CD4-positive, alpha-beta memory T cell (primary cell): ENCODE results near the gene PPP2R5B. TPM values are rescaled to one million over a fixed set of nuclear protein-coding genes. Genes with fewer than 3 reads are reported as not detected.

ENCODE experiments used
- CTCF ChIA-PET: fragments of 350-600 bp; sonication (Branson Sonifier 250); formaldehyde crosslinking; loops from one replicate; lab custom pipeline; 2021; ENCODE audit warnings: inconsistent platforms; ENCODE audit not compliant: partially characterized antibody; lab: Charles Lee
- POLR2A ChIA-PET: fragments of 350-600 bp; sonication (Branson Sonifier 250); formaldehyde crosslinking; loops from one replicate; lab custom pipeline; 2021; ENCODE audit not compliant: partially characterized antibody; lab: Charles Lee
- DNase-seq, 5 donors: peaks; one replicate each; pipeline versions ENCODE4 v3.0.0 to v3.0.0-alpha.2; 2020 to 2022; ENCODE audit warnings: mixed read lengths in 1 of 5
- H3K27ac ChIP-seq: one replicate; pipeline ENCODE4 v1.7.0; 2013; ENCODE audit warnings: low read depth, low read length
- H3K27me3 ChIP-seq: 2 replicates; pipeline ENCODE4 v1.7.0; 2013; ENCODE audit warnings: mild to moderate bottlenecking, low read length, moderate library complexity; ENCODE audit not compliant: insufficient read depth
- H3K36me3 ChIP-seq: 2 replicates; pipeline ENCODE4 v1.7.0; 2013; ENCODE audit warnings: mild to moderate bottlenecking, low read length, moderate library complexity; ENCODE audit not compliant: insufficient read depth
- H3K4me1 ChIP-seq: 2 replicates; pipeline ENCODE4 v1.7.0; 2013; ENCODE audit warnings: mild to moderate bottlenecking, low read length, moderate library complexity; ENCODE audit not compliant: insufficient read depth
- H3K4me3 ChIP-seq, 2 donors: one replicate each; pipeline ENCODE4 v1.7.0; 2013; ENCODE audit warnings: low read length in 2 of 2, mild to moderate bottlenecking in 1 of 2
- H3K9me3 ChIP-seq, 2 donors: one replicate each; pipeline ENCODE4 v1.7.0; 2013; ENCODE audit warnings: low read length in 2 of 2, control low read depth in 1 of 2; ENCODE audit not compliant: control insufficient read depth in 1 of 2
- H3K27ac Mint-ChIP-seq, 7 donors: one replicate each; pipeline ENCODE4 v1.8.0; 2020 to 2021; ENCODE audit warnings: mixed read lengths in 7 of 7, mild to moderate bottlenecking in 6 of 7, inconsistent platforms in 3 of 7, moderate library complexity in 3 of 7
- H3K27me3 Mint-ChIP-seq, 2 donors: one replicate each; pipeline ENCODE4 v1.8.0; 2020 to 2021; ENCODE audit warnings: mixed read lengths in 2 of 2
- H3K36me3 Mint-ChIP-seq, 2 donors: one replicate each; pipeline ENCODE4 v1.8.0; 2020 to 2021; ENCODE audit warnings: mixed read lengths in 2 of 2, inconsistent platforms in 1 of 2, mild to moderate bottlenecking in 1 of 2
- H3K4me1 Mint-ChIP-seq, 4 donors: one replicate each; pipeline ENCODE4 v1.8.0; 2020 to 2021; ENCODE audit warnings: mixed read lengths in 4 of 4, mild to moderate bottlenecking in 1 of 4
- H3K4me3 Mint-ChIP-seq, 8 donors: one replicate each; pipeline ENCODE4 v1.8.0; 2020 to 2021; ENCODE audit warnings: mixed read lengths in 8 of 8, mild to moderate bottlenecking in 7 of 8, moderate library complexity in 6 of 8, inconsistent platforms in 3 of 8
- H3K9me3 Mint-ChIP-seq, 8 donors: one replicate each; pipeline ENCODE4 v1.8.0; 2020 to 2021; ENCODE audit warnings: mixed read lengths in 8 of 8, mild to moderate bottlenecking in 5 of 8, inconsistent platforms in 3 of 8, moderate library complexity in 1 of 8
- intact Hi-C: fragments of 100-400 bp; cut with micrococcal nuclease; formaldehyde crosslinking; loops from one replicate; pipeline ENCODE4 v1.15.1; 2023
- polyA plus RNA-seq, 2 donors: library from polyadenylated mRNA; unstranded; fragments of 300-500 nt; fragmentation: Illumina TruSeq; gene quantifications; one replicate each; pipeline ENCODE4 v1.2.3, GENCODE V29; 2021
- total RNA-seq, 2 experiments: library from RNA; stranded (reverse); gene quantifications; one replicate each; pipeline ENCODE4 v1.2.3, GENCODE V29; 2021

Gene PPP2R5B
- total and polyA plus RNA-seq, 4 experiments from 2014 or later, result 5.6 to 15.8 (median 11.4) TPM

- Mint-ChIP-seq H3K36me3 (no peaks in the 10 kb centered on the region), H3K4me3 (no peak overlapping the region), H3K9me3 (no peaks in the 10 kb centered on the region), H3K4me1 (peaks cover 0 to 5% (median 2%) of the 10 kb centered on the region in 4 donors), H3K27me3 (peaks cover 4 to 7% of the 10 kb centered on the region in 2 donors), H3K27ac (no peak overlapping the region)
- no peak for DNase-seq
- no peak overlapping the region for H3K27ac ChIP-seq
- no peaks in the 10 kb centered on the region for H3K9me3 ChIP-seq
- no peaks in the 10 kb centered on the region for H3K27me3 ChIP-seq
- no peaks in the 10 kb centered on the region for H3K36me3 ChIP-seq
- intact Hi-C loops, result no loop called here
- ChIA-PET CTCF (no interaction called here), POLR2A (no interaction called here)
- no peak overlapping the region for H3K4me3 ChIP-seq
- H3K4me1 ChIP-seq, result no peaks in the 10 kb centered on the region
Observed at GRCh38 chr11:64963072-64963631, 38.7 kb downstream of the PPP2R5B start.

GRCh38 chr11:64967375-64967774 lies 42.9 kb downstream of the PPP2R5B start:
- POLR2A ChIA-PET, result no interaction called here
- H3K9me3 Mint-ChIP-seq, result no peaks in the 10 kb centered on the region

GRCh38 chr11:64969209-64969608 lies 44.7 kb downstream of the PPP2R5B start:
- peaks cover 7 to 25% (median 19%) of the 10 kb centered on the region in 4 donors for H3K4me1 Mint-ChIP-seq
- H3K9me3 ChIP-seq, result no peaks in the 10 kb centered on the region
- H3K27ac Mint-ChIP-seq, result peak overlapping the region in 3 of 7 donors; percentile 9 to 44 (median 31)
- ChIA-PET POLR2A (no interaction called here), CTCF (no interaction called here)
- no peaks in the 10 kb centered on the region for H3K36me3 ChIP-seq
- peaks cover 11% of the 10 kb centered on the region for H3K4me1 ChIP-seq
- DNase-seq, result no peak
- no peaks in the 10 kb centered on the region for H3K27me3 ChIP-seq
- intact Hi-C loops, result no loop called here
- H3K9me3 Mint-ChIP-seq, result no peaks in the 10 kb centered on the region
- H3K4me3 Mint-ChIP-seq, result no peak overlapping the region
- H3K4me3 ChIP-seq, result no peak overlapping the region
- no peak overlapping the region for H3K27ac ChIP-seq
- no peaks in the 10 kb centered on the region for H3K36me3 Mint-ChIP-seq
- H3K27me3 Mint-ChIP-seq, result no peaks in the 10 kb centered on the region

More at GRCh38 chr11:64967375-64967774, 42.9 kb downstream of the PPP2R5B start:
- Mint-ChIP-seq H3K36me3 (no peaks in the 10 kb centered on the region), H3K4me1 (peaks cover 7 to 25% (median 18%) of the 10 kb centered on the region in 4 donors), H3K27ac (no peak overlapping the region), H3K27me3 (peaks cover 0 to 2% of the 10 kb centered on the region in 2 donors), H3K4me3 (no peak overlapping the region)
- H3K4me3 ChIP-seq, result no peak overlapping the region
- no peaks in the 10 kb centered on the region for H3K9me3 ChIP-seq
- H3K27ac ChIP-seq, result no peak overlapping the region
- CTCF ChIA-PET, result interaction anchor here (1.1 kb wide), 1 partner anchor 11 kb away, joined by 3 read pairs; no protein-coding TSS in a partner anchor
- no peaks in the 10 kb centered on the region for H3K36me3 ChIP-seq
- H3K4me1 ChIP-seq, result peaks cover 10% of the 10 kb centered on the region
- intact Hi-C loops, result no loop called here
- no peaks in the 10 kb centered on the region for H3K27me3 ChIP-seq
- DNase-seq, result no peak

GRCh38 chr11:64970731-64971151 lies 46.3 kb downstream of the PPP2R5B start:
- Mint-ChIP-seq H3K27ac (peak overlapping the region; percentile 29 to 89 (median 85)), H3K9me3 (no peaks in the 10 kb centered on the region), H3K27me3 (no peaks in the 10 kb centered on the region), H3K4me1 (peaks cover 7 to 25% (median 18%) of the 10 kb centered on the region in 4 donors), H3K4me3 (peak overlapping the region; percentile 45 to 83 (median 73)), H3K36me3 (no peaks in the 10 kb centered on the region)
- Histone ChIP-seq H3K9me3 (no peaks in the 10 kb centered on the region), H3K4me3 (no peak overlapping the region), H3K36me3 (no peaks in the 10 kb centered on the region), H3K27me3 (no peaks in the 10 kb centered on the region), H3K27ac (no peak overlapping the region), H3K4me1 (peaks cover 11% of the 10 kb centered on the region)
- peak in 2 of 5 donors; percentile 13 to 43 for DNase-seq
- ChIA-PET CTCF (interaction anchor here (0.7 kb wide), 1 partner anchor 342 kb away, joined by 3 read pairs; no protein-coding TSS in a partner anchor), POLR2A (interaction anchor here (0.7 to 1.0 kb wide), 2 partner anchors 35 to 71 kb away, joined by 3 to 5 read pairs; partner anchors contain the start of gene GPHA2)
- intact Hi-C loops, result no loop called here

GRCh38 chr11:64971421-64972233 lies 47.1 kb downstream of the PPP2R5B start, which contains the start of gene MAJIN:
Gene MAJIN, minus strand, starts transcription at chr11:64972108. Its CDS starts 12,703 bp downstream, at chr11:64959405.
- H3K27ac Mint-ChIP-seq, result peak within 1 kb of the TSS; percentile 50 to 90 (median 77)
- Histone ChIP-seq H3K4me3 (peak within 1 kb of the TSS in 1 of 2 donors; percentile 20), H3K9me3 (no peaks in the 10 kb centered on the region), H3K27ac (peak within 1 kb of the TSS; percentile 15), H3K4me1 (peaks cover 11% of the 10 kb centered on the region), H3K36me3 (no peaks in the 10 kb centered on the region), H3K27me3 (no peaks in the 10 kb centered on the region)
- peak; percentile 85 to 90 (median 87) for DNase-seq
- H3K9me3 Mint-ChIP-seq, result no peaks in the 10 kb centered on the region
- intact Hi-C loops, result no loop called here
- ChIA-PET POLR2A (interaction anchor here (0.7 to 1.7 kb wide), 6 partner anchors 13 to 98 kb away, joined by 3 to 6 read pairs (median 4); partner anchors contain the start of genes ARL2, GPHA2 and PPP2R5B), CTCF (interaction anchor here (0.5 to 1.3 kb wide), 6 partner anchors 41 to 1102 kb away, joined by 3 to 4 read pairs (median 3); partner anchors contain the start of genes PPP2R5B and SNX15)
- H3K36me3 Mint-ChIP-seq, result no peaks in the 10 kb centered on the region
- H3K4me3 Mint-ChIP-seq, result peak within 1 kb of the TSS; percentile 73 to 83 (median 75)
- H3K4me1 Mint-ChIP-seq, result peaks cover 7 to 25% (median 18%) of the 10 kb centered on the region in 4 donors
- H3K27me3 Mint-ChIP-seq, result no peaks in the 10 kb centered on the region

- no peaks in the 10 kb centered on the region for H3K36me3 ChIP-seq
- H3K27me3 Mint-ChIP-seq, result no peaks in the 10 kb centered on the region
- H3K9me3 ChIP-seq, result no peaks in the 10 kb centered on the region
- H3K27ac ChIP-seq, result no peak overlapping the region
- H3K27me3 ChIP-seq, result no peaks in the 10 kb centered on the region
- no peak for DNase-seq
- CTCF ChIA-PET, result interaction anchor here (0.7 kb wide), 1 partner anchor 77 kb away, joined by 3 read pairs; no protein-coding TSS in a partner anchor
- H3K27ac Mint-ChIP-seq, result peak overlapping the region in 1 of 7 donors; percentile 25
- no peaks in the 10 kb centered on the region for H3K9me3 Mint-ChIP-seq
- POLR2A ChIA-PET, result no interaction called here
- H3K36me3 Mint-ChIP-seq, result peaks cover 0 to 4% of the 10 kb centered on the region in 2 donors
- intact Hi-C loops, result no loop called here
- H3K4me3 Mint-ChIP-seq, result no peak overlapping the region
- peaks cover 5 to 24% (median 14%) of the 10 kb centered on the region in 4 donors for H3K4me1 Mint-ChIP-seq
- no peak overlapping the region for H3K4me3 ChIP-seq
- peaks cover 11% of the 10 kb centered on the region for H3K4me1 ChIP-seq
Observed at GRCh38 chr11:64974124-64974523, 49.6 kb downstream of the PPP2R5B start.
